GM19324 (cell line): ENCODE data around the gene RBM26.
"Not testable (repeated sequence)": the region's sequence is repeated elsewhere in the genome, so short reads cannot be mapped to it uniquely, and the experiment has no call there.

Experiments
- ATAC-seq: cut with Tn5 transposase; IDR thresholded peaks from one replicate; pipeline ENCODE4 v1.9.1; 2021; ENCODE audit warnings: mild to moderate bottlenecking, moderate library complexity; ENCODE audit not compliant: unreplicated experiment, low FRiP score

Gene RBM26

GRCh38 chr13:79392882-79393563 lies 13.0 kb downstream of the RBM26 start:
- no peak for ATAC-seq

GRCh38 chr13:79389026-79389425 lies 17.0 kb downstream of the RBM26 start:
- no peak for ATAC-seq

- ATAC-seq = no peak
These were observed 18.2 kb downstream of the RBM26 start for GRCh38 chr13:79387853-79388252.

- no peak for ATAC-seq
These were observed 19.8 kb downstream of the RBM26 start for GRCh38 chr13:79386125-79386826.

- peak; percentile 87 for ATAC-seq
These were observed 20.4 kb downstream of the RBM26 start for GRCh38 chr13:79385694-79386093.

GRCh38 chr13:79384022-79384610 lies 21.9 kb downstream of the RBM26 start:
- ATAC-seq = no peak

GRCh38 chr13:79382545-79383275 lies 23.3 kb downstream of the RBM26 start:
- ATAC-seq = peak; percentile 50

- no peak for ATAC-seq
These were observed 25.1 kb downstream of the RBM26 start for GRCh38 chr13:79380997-79381396.

- no peak for ATAC-seq
These were observed 26.8 kb downstream of the RBM26 start for GRCh38 chr13:79379274-79379673.

GRCh38 chr13:79376843-79377242 lies 29.2 kb downstream of the RBM26 start:
- ATAC-seq = no peak

GRCh38 chr13:79374578-79374977 lies 31.5 kb downstream of the RBM26 start:
- ATAC-seq = no peak

GRCh38 chr13:79373916-79374315 lies 32.1 kb downstream of the RBM26 start:
- no peak for ATAC-seq

- no peak for ATAC-seq
These were observed 36.8 kb downstream of the RBM26 start for GRCh38 chr13:79369226-79369625.

GRCh38 chr13:79365981-79366380 lies 40.1 kb downstream of the RBM26 start:
- ATAC-seq = no peak

GRCh38 chr13:79361299-79361698 lies 44.8 kb downstream of the RBM26 start:
- no peak for ATAC-seq

GRCh38 chr13:79360095-79360494 lies 46.0 kb downstream of the RBM26 start:
- no peak for ATAC-seq

- ATAC-seq = no peak
These were observed 47.0 kb downstream of the RBM26 start for GRCh38 chr13:79359064-79359463.

- ATAC-seq = no peak
These were observed 51.8 kb downstream of the RBM26 start for GRCh38 chr13:79354285-79354684.

- no peak for ATAC-seq
These were observed 52.4 kb downstream of the RBM26 start for GRCh38 chr13:79353693-79354092.

- ATAC-seq = no peak
These were observed 53.9 kb downstream of the RBM26 start for GRCh38 chr13:79352107-79352506.

GRCh38 chr13:79349608-79350007 lies 56.4 kb downstream of the RBM26 start:
- ATAC-seq = not testable (repeated sequence)
